GM18867 (cell line): ENCODE data around the gene TRIM6.
"Not testable (repeated sequence)": the region's sequence is repeated elsewhere in the genome, so short reads cannot be mapped to it uniquely, and the experiment has no call there.

ENCODE experiments used
- ATAC-seq: cut with Tn5 transposase; IDR thresholded peaks from one replicate; pipeline ENCODE4 v1.9.1; 2021; ENCODE audit warnings: mild to moderate bottlenecking, moderate library complexity; ENCODE audit not compliant: unreplicated experiment

Gene TRIM6

GRCh38 chr11:5596607-5597201, at the start of gene TRIM6:
TSS of gene TRIM6 (plus strand) at chr11:5596637. CDS start at chr11:5596898, 261 bp downstream.
- no peak for ATAC-seq

GRCh38 chr11:5547982-5548381, 48.5 kb upstream of the TRIM6 start:
- peak; percentile 38 for ATAC-seq

GRCh38 chr11:5548440-5548839, 48.0 kb upstream of the TRIM6 start, which contains the start of gene OR52H1:
TSS of gene OR52H1 (minus strand) at chr11:5548540. CDS start at chr11:5545505, 3,035 bp downstream.
- ATAC-seq, result no peak

- peak; percentile 67 for ATAC-seq
Observed at GRCh38 chr11:5550440-5551095, 45.9 kb upstream of the TRIM6 start.

GRCh38 chr11:5553343-5553742, 43.1 kb upstream of the TRIM6 start:
- ATAC-seq, result no peak

GRCh38 chr11:5556596-5557188, 39.7 kb upstream of the TRIM6 start:
- ATAC-seq, result no peak

GRCh38 chr11:5557751-5558150, 38.7 kb upstream of the TRIM6 start:
- no peak for ATAC-seq

- ATAC-seq, result no peak
Observed at GRCh38 chr11:5564259-5565019, 32.0 kb upstream of the TRIM6 start.

- ATAC-seq, result no peak
Observed at GRCh38 chr11:5574654-5575053, 21.8 kb upstream of the TRIM6 start.

- ATAC-seq, result no peak
Observed at GRCh38 chr11:5575152-5575551, 21.3 kb upstream of the TRIM6 start.

- no peak for ATAC-seq
Observed at GRCh38 chr11:5577101-5577500, 19.3 kb upstream of the TRIM6 start.

GRCh38 chr11:5580577-5580976, 15.9 kb upstream of the TRIM6 start, which contains the start of gene OR52B6:
TSS of gene OR52B6 (plus strand) at chr11:5580877. CDS start at chr11:5580877, 0 bp downstream.
- ATAC-seq, result no peak

GRCh38 chr11:5581014-5581413, 15.4 kb upstream of the TRIM6 start:
- no peak for ATAC-seq

- ATAC-seq, result not testable (repeated sequence)
Observed at GRCh38 chr11:5584458-5584857, 12.0 kb upstream of the TRIM6 start.

GRCh38 chr11:5589906-5590305, 6.5 kb upstream of the TRIM6 start:
- not testable (repeated sequence) for ATAC-seq

GRCh38 chr11:5591613-5592012, 4.8 kb upstream of the TRIM6 start:
- no peak for ATAC-seq

GRCh38 chr11:5592615-5593014, 3.8 kb upstream of the TRIM6 start:
- ATAC-seq, result no peak

GRCh38 chr11:5593146-5593545, 3.3 kb upstream of the TRIM6 start:
- ATAC-seq, result no peak

- ATAC-seq, result no peak
Observed at GRCh38 chr11:5597953-5598352, 1.5 kb downstream of the TRIM6 start.

- peak; percentile 99 for ATAC-seq
Observed at GRCh38 chr11:5600374-5600851, 4.0 kb downstream of the TRIM6 start.

- not testable (repeated sequence) for ATAC-seq
Observed at GRCh38 chr11:5602791-5603190, 6.4 kb downstream of the TRIM6 start.
